Testis (tissue), 2 donors: ENCODE results near the gene PLEKHG5.

ENCODE experiments used
- CTCF ChIP-seq, 3 experiments: fragments of 450-650 bp in 2 of 3; fragments of 200-600 bp in 1 of 3; sonication (generic) in 1 of 3; IDR thresholded peaks; one replicate each; pipeline ENCODE4 v1.5.1; 2016 to 2019; ENCODE audit warnings: antibody characterized with exemption in 3 of 3, mild to moderate bottlenecking in 2 of 3, moderate library complexity in 1 of 3
- POLR2A ChIP-seq: fragments of 450-650 bp; IDR thresholded peaks from one replicate; pipeline ENCODE4 v1.6.1; 2017; ENCODE audit warnings: antibody characterized with exemption, mild to moderate bottlenecking, moderate library complexity

GRCh38 chr1:6488602-6489382, 2.7 kb downstream of the PLEKHG5 start:
- TF ChIP-seq CTCF (IDR thresholded peaks at IDR 0.05) = no peak
- no peak for TF ChIP-seq POLR2A
